HepG2 (cell line): ENCODE data around the gene PALM. TPM values are rescaled to one million over a fixed set of nuclear protein-coding genes. Genes with fewer than 3 reads are reported as not detected.

Source experiments
- ATAC-seq: fragments of 200-7000 bp; cut with Tn5 transposase; 3 replicates; pipeline ENCODE4 v1.9.1; 2020; ENCODE audit warnings: mild to moderate bottlenecking, moderate library complexity
- BruUV-seq: library from RNA; stranded (reverse); fragments of 400-500 nt; replicated peaks from 2 replicates; lab custom pipeline; 2021; lab: Mats Ljungman, UMichigan
- CTCF ChIA-PET: fragments of 300-600 bp; formaldehyde crosslinking; extraction: SDS; loops from one replicate; lab custom pipeline; 2021; ENCODE audit warnings: low total read pairs, inconsistent platforms, low intra/inter-chr PET ratio; lab: Yijun Ruan, JAX
- POLR2A ChIA-PET: fragments of 350-600 bp; sonication (Branson Sonifier 250); formaldehyde crosslinking; loops from one replicate; lab custom pipeline; 2020; ENCODE audit warnings: antibody characterized with exemption, inconsistent platforms; lab: Yijun Ruan, JAX
- DNase-seq: peaks from one replicate; pipeline ENCODE4 v3.0.0-alpha.2; 2015; ENCODE audit warnings: low spot score
- FAIRE-seq: peaks from 3 replicates; lab custom pipeline; 2011; peaks lifted over from hg19 to GRCh38; lab: Jason Lieb, UNC
- H2AFZ ChIP-seq: one replicate; pipeline ENCODE4 v1.6.1; 2011; ENCODE audit warnings: low read length, inconsistent platforms
- H3K27ac ChIP-seq: fragments of 300-600 bp; 3 replicates; pipeline ENCODE4 v1.8.0; 2011; ENCODE audit warnings: mixed run types, mild to moderate bottlenecking, mixed read lengths, low read length, inconsistent platforms; ENCODE audit not compliant: insufficient read depth; ENCODE audit errors: extremely low read length
- H3K27me3 ChIP-seq, 2 experiments: fragments of 200-600 bp in 1 of 2; 2 replicates in 1 of 2; 3 replicates in 1 of 2; pipeline versions ENCODE4 v1.6.0 to v1.8.0; 2011; ENCODE audit warnings: low read length in 2 of 2, mild to moderate bottlenecking in 2 of 2, moderate library complexity in 2 of 2, inconsistent platforms in 1 of 2; ENCODE audit not compliant: insufficient read depth in 2 of 2, control insufficient read depth in 1 of 2
- H3K36me3 ChIP-seq, 2 experiments: fragments of 200-600 bp in 1 of 2; replicated peaks in 1 of 2; 2 replicates in 1 of 2; 3 replicates in 1 of 2; pipeline versions ENCODE4 v1.5.1 to v1.8.0; 2011; ENCODE audit warnings: low read length in 2 of 2, inconsistent platforms in 1 of 2; ENCODE audit not compliant: insufficient read depth in 2 of 2, control insufficient read depth in 1 of 2
- H3K4me1 ChIP-seq: 2 replicates; pipeline ENCODE4 v1.5.1; 2012; ENCODE audit warnings: low read length, inconsistent platforms; ENCODE audit not compliant: insufficient read depth
- H3K4me2 ChIP-seq: 2 replicates; pipeline ENCODE4 v1.6.0; 2011; ENCODE audit warnings: low read depth, low read length, inconsistent platforms
- H3K4me3 ChIP-seq, 3 experiments: fragments of 200-600 bp in 1 of 3; sonication (generic), shearing (Covaris generic) in 1 of 3; replicated peaks in 1 of 3; 2 replicates each; pipeline ENCODE4 v1.5.1; 2011 to 2016; ENCODE audit warnings: low read length in 3 of 3, inconsistent platforms in 2 of 3, low read depth in 2 of 3, mild to moderate bottlenecking in 2 of 3, control low read depth in 1 of 3, mixed read lengths in 1 of 3; ENCODE audit not compliant: insufficient read depth in 1 of 3
- H3K79me2 ChIP-seq: one replicate; pipeline ENCODE4 v1.6.1; 2011; ENCODE audit warnings: low read length, inconsistent platforms; ENCODE audit not compliant: insufficient read depth
- H3K9ac ChIP-seq: 2 replicates; pipeline ENCODE4 v1.6.0; 2011; ENCODE audit warnings: mild to moderate bottlenecking, low read depth, low read length, inconsistent platforms; ENCODE audit not compliant: insufficient read depth
- H3K9me3 ChIP-seq: 2 replicates; pipeline ENCODE4 v1.5.1; 2012; ENCODE audit warnings: mild to moderate bottlenecking, low read length
- H4K20me1 ChIP-seq: 2 replicates; pipeline ENCODE4 v1.6.0; 2011; ENCODE audit warnings: inconsistent platforms, mild to moderate bottlenecking, low read length, moderate library complexity; ENCODE audit not compliant: insufficient read depth
- CBX2 ChIP-seq, 2 experiments: fragments of 200-600 bp in 1 of 2; sonication (generic); formaldehyde crosslinking in 1 of 2; IDR thresholded peaks; 2 replicates each; pipeline versions ENCODE4 v1.7.0 to v1.8.1; 2018 to 2022; ENCODE audit warnings: low read depth in 2 of 2, low read length in 1 of 2, mild to moderate bottlenecking in 1 of 2, missing genetic modification reagents in 1 of 2
- CC2D1A ChIP-seq: sonication (generic); formaldehyde crosslinking; IDR thresholded peaks from 2 replicates; pipeline ENCODE4 v1.8.1; 2023; ENCODE audit warnings: mild to moderate bottlenecking, missing genetic modification reagents
- FOXC1 ChIP-seq: sonication (generic); formaldehyde crosslinking; IDR thresholded peaks from 2 replicates; pipeline ENCODE4 v1.8.0; 2022; ENCODE audit warnings: mild to moderate bottlenecking, missing genetic modification reagents, borderline replicate concordance
- LCORL ChIP-seq, 2 experiments: fragments of 450-650 bp in 1 of 2; sonication (generic) in 1 of 2; formaldehyde crosslinking in 1 of 2; IDR thresholded peaks; 2 replicates each; pipeline versions ENCODE4 v1.5.0 to v1.6.1; 2017 to 2020; ENCODE audit warnings: antibody characterized with exemption in 1 of 2, missing genetic modification reagents in 1 of 2
- NFIC ChIP-seq: IDR thresholded peaks from 2 replicates; pipeline ENCODE4 v1.6.1; 2012; ENCODE audit warnings: mild to moderate bottlenecking, low read length, inconsistent platforms
- PCBP1 ChIP-seq: fragments of 200-400 bp; formaldehyde crosslinking; IDR thresholded peaks from 2 replicates; pipeline ENCODE4 v1.6.1; 2017; ENCODE audit warnings: mild to moderate bottlenecking, low read depth, low read length, borderline replicate concordance
- REL ChIP-seq: sonication (generic); formaldehyde crosslinking; conservative IDR thresholded peaks from 2 replicates; pipeline ENCODE4 v1.8.0; 2022; ENCODE audit warnings: mild to moderate bottlenecking, missing genetic modification reagents, moderate library complexity
- SSRP1 ChIP-seq: IDR thresholded peaks from 2 replicates; pipeline ENCODE4 v1.6.1; 2016; ENCODE audit warnings: control low read depth
- ZBTB38 ChIP-seq: sonication (generic); formaldehyde crosslinking; IDR thresholded peaks from 2 replicates; pipeline ENCODE4 v1.5.1; 2020; ENCODE audit warnings: mild to moderate bottlenecking, missing genetic modification reagents
- ZBTB8A ChIP-seq: sonication (generic); formaldehyde crosslinking; IDR thresholded peaks from 2 replicates; pipeline ENCODE4 v1.4.0; 2020; ENCODE audit warnings: mild to moderate bottlenecking, low read depth, missing genetic modification reagents, borderline replicate concordance
- ZMYM2 ChIP-seq: sonication (generic); formaldehyde crosslinking; IDR thresholded peaks from 2 replicates; pipeline ENCODE4 v1.8.0; 2022; ENCODE audit warnings: mild to moderate bottlenecking, missing genetic modification reagents
- ZNF33A ChIP-seq: sonication (generic); formaldehyde crosslinking; IDR thresholded peaks from 2 replicates; pipeline ENCODE4 v1.5.1; 2020; ENCODE audit warnings: missing genetic modification reagents, mild to moderate bottlenecking, moderate library complexity, borderline replicate concordance
- ZNF556 ChIP-seq: sonication (generic); formaldehyde crosslinking; IDR thresholded peaks from 2 replicates; pipeline ENCODE4 v1.4.0; 2020; ENCODE audit warnings: mild to moderate bottlenecking, missing genetic modification reagents, borderline replicate concordance
- ZNF773 ChIP-seq: sonication (generic); formaldehyde crosslinking; IDR thresholded peaks from 2 replicates; pipeline ENCODE4 v1.4.0; 2020; ENCODE audit warnings: missing genetic modification reagents, borderline replicate concordance
- WGBS: methylation state at CpG from one replicate; pipeline ENCODE4 v1.1.6; 2017; ENCODE audit warnings: low lambda C conversion rate; 5-methylcytosine and 5-hydroxymethylcytosine counted together
- in situ Hi-C: cut with HindIII; loops from 2 replicates; pipeline ENCODE4 v1.10.0; 2017; ENCODE audit warnings: low pct_unique_long_range_greater_than_20kb; ENCODE audit not compliant: extremely low pct_ligation_motif_present
- intact Hi-C: fragments of 100-400 bp; cut with micrococcal nuclease; formaldehyde crosslinking; loops from one replicate; pipeline ENCODE4 v1.10.0; 2022; ENCODE audit not compliant: unreplicated experiment
- polyA plus RNA-seq, 8 experiments: library from polyadenylated mRNA; depleted of rRNA in 3 of 8; stranded (reverse) in 7 of 8; unstranded in 1 of 8; fragments of >200 nt; fragmentation: Illumina TruSeq in 4 of 8; extraction: Trizol in 4 of 8; gene quantifications; 2 replicates each; pipeline versions ENCODE4 v1.2.1 to v1.2.3, GENCODE V29; 2011 to 2016; ENCODE audit warnings: low read depth in 4 of 8, missing spikeins in 1 of 8, mixed read lengths in 1 of 8; ENCODE audit not compliant: insufficient read depth in 1 of 8
- total RNA-seq, 5 experiments: library from RNA; depleted of rRNA; stranded (reverse); fragments of >200 nt; fragmentation: Illumina TruSeq; extraction: Trizol; gene quantifications; 2 replicates each; pipeline ENCODE4 v1.2.3, GENCODE V29; 2016; ENCODE audit warnings: low read depth in 1 of 5
- TF ChIP-seq, protein P1 (sequence below): sonication (generic); formaldehyde crosslinking; IDR thresholded peaks from 2 replicates; pipeline ENCODE4 v1.8.1; 2023; ENCODE audit warnings: mild to moderate bottlenecking, inconsistent platforms, moderate library complexity, missing genetic modification reagents, borderline replicate concordance
- TF ChIP-seq, protein P2 (sequence below): sonication (generic); formaldehyde crosslinking; IDR thresholded peaks from 2 replicates; pipeline ENCODE4 v1.4.0; 2020; ENCODE audit warnings: missing genetic modification reagents

Gene PALM
- total and polyA plus RNA-seq, 2 of the 13 experiments (the other 11 are each of a cell fraction or from before 2014, with no cell fraction given), result 4.0 to 9.7 TPM

DNA sequence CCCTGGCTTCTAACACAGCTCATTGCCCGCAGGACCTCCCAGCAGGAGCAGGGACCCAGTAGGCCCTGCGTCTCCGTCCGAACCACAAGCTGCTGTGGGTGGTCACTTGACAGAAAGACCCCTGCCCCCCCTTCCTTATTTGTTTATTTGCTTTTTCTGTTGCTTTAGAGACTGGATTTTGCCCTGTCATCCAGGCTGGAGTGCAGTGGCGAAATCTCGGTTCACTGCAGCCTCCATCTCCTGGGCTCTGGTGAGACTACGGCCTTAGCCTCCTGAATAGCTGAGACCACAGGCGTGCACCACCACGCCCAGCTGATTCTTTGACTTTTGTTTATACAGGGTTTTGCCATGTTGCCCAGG lies 80.9 kb downstream of the PALM start (continued):
- no peak for TF ChIP-seq NFIC
- TF ChIP-seq, protein P1, sequence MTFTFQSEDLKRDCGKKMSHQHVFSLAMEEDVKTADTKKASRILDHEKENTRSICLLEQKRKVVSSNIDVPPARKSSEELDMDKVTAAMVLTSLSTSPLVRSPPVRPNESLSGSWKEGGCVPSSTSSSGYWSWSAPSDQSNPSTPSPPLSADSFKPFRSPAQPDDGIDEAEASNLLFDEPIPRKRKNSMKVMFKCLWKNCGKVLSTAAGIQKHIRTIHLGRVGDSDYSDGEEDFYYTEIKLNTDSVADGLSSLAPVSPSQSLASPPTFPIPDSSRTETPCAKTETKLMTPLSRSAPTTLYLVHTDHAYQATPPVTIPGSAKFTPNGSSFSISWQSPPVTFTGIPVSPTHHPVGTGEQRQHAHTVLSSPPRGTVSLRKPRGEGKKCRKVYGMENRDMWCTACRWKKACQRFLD (CRISPR knock-in tag), result no peak
- TF ChIP-seq CBX2 (IDR thresholded peaks at IDR 0.05; ENCODE audit: low read depth, low read length), result no peak
- TF ChIP-seq CBX2 (CRISPR knock-in tag; IDR thresholded peaks at IDR 0.05; ENCODE audit: low read depth), result no peak
- no peak for TF ChIP-seq ZBTB8A (CRISPR knock-in tag)
- no peak for TF ChIP-seq REL (CRISPR knock-in tag)
- TF ChIP-seq SSRP1 (CRISPR knock-in tag), result no peak
- TF ChIP-seq ZNF773 (CRISPR knock-in tag), result no peak

DNA sequence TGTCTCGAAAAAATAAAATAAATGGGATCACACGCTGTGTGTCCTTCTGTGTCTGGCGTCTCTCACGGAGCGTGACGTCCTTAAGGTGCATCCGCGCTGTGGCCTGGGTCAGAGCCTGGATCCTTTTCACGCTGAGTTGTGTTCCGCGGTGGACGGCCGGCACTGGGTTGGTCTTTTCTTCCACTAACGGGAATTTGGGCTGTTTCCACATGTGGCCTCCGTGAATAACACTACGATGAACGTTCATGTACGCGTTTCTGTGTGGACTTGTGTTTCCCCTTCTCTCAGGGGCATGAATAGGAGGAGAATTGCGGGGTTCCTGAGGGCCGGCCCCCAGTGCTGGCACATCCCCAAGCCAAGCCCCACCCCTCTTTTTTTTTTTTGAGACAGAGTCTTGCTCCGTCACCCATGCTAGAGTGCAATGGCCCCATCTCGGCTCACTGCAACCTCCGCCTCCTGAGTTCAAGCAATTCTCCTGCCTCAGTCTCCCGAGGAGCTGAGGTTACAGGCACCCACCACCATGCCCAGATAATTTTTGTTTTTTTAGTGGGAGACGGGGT lies 82.4 kb downstream of the PALM start:
- no peaks in the 10 kb centered on the region for H4K20me1 ChIP-seq
- H3K4me2 ChIP-seq, result no peak overlapping the region
- TF ChIP-seq ZNF33A (no peak), ZNF556 (no peak), CC2D1A (CRISPR knock-in tag) (no peak), ZBTB38 (peak; percentile 89), LCORL (IDR thresholded peaks at IDR 0.05) (no peak), LCORL (CRISPR knock-in tag; IDR thresholded peaks at IDR 0.05) (no peak), FOXC1 (CRISPR knock-in tag) (no peak), ZMYM2 (0 out of 2 replicates have a peak, but pooled peaks have one; percentile 20), PCBP1 (no peak)
- TF ChIP-seq, protein P2, sequence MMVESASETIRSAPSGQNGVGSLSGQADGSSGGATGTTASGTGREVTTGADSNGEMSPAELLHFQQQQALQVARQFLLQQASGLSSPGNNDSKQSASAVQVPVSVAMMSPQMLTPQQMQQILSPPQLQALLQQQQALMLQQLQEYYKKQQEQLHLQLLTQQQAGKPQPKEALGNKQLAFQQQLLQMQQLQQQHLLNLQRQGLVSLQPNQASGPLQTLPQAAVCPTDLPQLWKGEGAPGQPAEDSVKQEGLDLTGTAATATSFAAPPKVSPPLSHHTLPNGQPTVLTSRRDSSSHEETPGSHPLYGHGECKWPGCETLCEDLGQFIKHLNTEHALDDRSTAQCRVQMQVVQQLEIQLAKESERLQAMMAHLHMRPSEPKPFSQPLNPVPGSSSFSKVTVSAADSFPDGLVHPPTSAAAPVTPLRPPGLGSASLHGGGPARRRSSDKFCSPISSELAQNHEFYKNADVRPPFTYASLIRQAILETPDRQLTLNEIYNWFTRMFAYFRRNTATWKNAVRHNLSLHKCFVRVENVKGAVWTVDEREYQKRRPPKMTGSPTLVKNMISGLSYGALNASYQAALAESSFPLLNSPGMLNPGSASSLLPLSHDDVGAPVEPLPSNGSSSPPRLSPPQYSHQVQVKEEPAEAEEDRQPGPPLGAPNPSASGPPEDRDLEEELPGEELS (CRISPR knock-in tag), result no peak
- H3K9ac ChIP-seq, result no peak overlapping the region
- no peak for DNase-seq
- H3K27ac ChIP-seq, result no peak overlapping the region
- no peaks in the 10 kb centered on the region for H3K9me3 ChIP-seq
- in situ Hi-C loops (no loop called here), intact Hi-C loops (no loop called here)
- no peak for FAIRE-seq
- no peaks in the 10 kb centered on the region for H3K36me3 ChIP-seq
- no peaks in the 10 kb centered on the region for H3K79me2 ChIP-seq
- no peaks in the 10 kb centered on the region for H3K27me3 ChIP-seq
- 95% methylated on average over 25 of the region's 26 CpGs for WGBS
- H3K4me1 ChIP-seq, result peaks cover 74% of the 10 kb centered on the region
- CTCF ChIA-PET, result no interaction called here
- BruUV-seq, result no TSS peak
- no peak overlapping the region for H3K4me3 ChIP-seq
- no peak overlapping the region for H2AFZ ChIP-seq
- no peak for ATAC-seq
- POLR2A ChIA-PET, result interaction anchor here (1.1 kb wide), 1 partner anchor 11 kb away, joined by 4 read pairs; no protein-coding TSS in a partner anchor
